Measurements from ENCODE around the gene ABTB1. TPM values are rescaled to one million over a fixed set of nuclear protein-coding genes. Genes with fewer than 3 reads are reported as not detected.

The ABTB1 gene
- total RNA-seq, 2 experiments from 2014 or later, result 4.4 to 14.5 TPM

DNA sequence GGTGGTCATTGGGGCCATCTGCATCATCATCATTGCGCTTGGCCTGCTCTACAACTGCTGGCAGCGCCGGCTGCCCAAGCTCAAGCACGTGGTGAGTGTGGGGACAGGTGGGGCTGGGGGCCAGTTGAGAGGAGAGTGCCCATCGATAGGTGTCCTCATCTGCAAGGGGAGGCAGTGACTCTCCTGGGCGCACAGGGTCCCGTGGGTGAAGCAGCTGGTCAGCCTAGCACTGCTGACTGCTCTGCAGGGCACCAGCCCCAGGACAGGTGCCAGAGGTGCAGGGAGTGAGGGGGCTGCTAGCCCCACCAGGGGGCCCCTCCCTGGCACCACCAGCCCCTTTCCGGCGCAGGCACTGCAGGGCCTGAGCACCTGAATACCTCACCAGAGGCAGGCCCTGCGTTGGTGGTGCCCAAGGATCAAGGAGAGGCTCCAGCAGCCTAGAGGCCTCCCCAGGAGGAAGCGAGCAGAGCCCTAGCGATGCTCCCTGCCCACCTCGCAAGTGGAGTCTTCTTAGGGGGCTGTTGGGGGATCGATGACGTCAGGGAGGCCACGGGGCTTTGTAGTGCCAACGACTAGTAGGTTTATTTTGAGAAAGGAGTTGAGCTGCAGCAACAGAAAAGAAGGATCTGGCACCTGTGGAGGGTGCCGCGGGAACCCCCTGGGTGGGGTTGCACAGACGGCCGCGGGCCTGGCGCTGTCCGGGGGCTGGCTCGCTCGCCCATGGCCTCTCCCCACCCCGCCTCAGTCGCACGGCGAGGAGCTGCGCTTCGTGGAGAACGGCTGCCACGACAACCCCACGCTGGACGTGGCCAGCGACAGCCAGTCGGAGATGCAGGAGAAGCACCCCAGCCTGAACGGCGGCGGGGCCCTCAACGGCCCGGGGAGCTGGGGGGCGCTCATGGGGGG, 976 bp upstream of the ABTB1 start:
- Histone ChIP-seq H3K9me2 (ENCODE audit: insufficient read depth, low read length) (no peaks in the 10 kb centered on the region), H3K9me3 (ENCODE audit: low read length) (no peaks in the 10 kb centered on the region), H3K4me3 (ENCODE audit: low read depth, low read length, poor library complexity, severe bottlenecking) (peak overlapping the region; percentile 84), H4K20me1 (ENCODE audit: insufficient read depth, low read length) (no peaks in the 10 kb centered on the region), H3K4me1 (ENCODE audit: insufficient read depth, low read length, poor library complexity, severe bottlenecking) (peaks cover 24% of the 10 kb centered on the region), H3K36me3 (ENCODE audit: insufficient read depth, low read length) (no peaks in the 10 kb centered on the region), H3K79me2 (ENCODE audit: insufficient read depth, low read depth, low read length) (no peaks in the 10 kb centered on the region), H3K27ac (ENCODE audit: low read depth, low read length, poor library complexity, severe bottlenecking) (peak overlapping the region; percentile 51), H3K4me2 (ENCODE audit: low read length) (peak overlapping the region; percentile 95), H2AFZ (ENCODE audit: low read length) (peak overlapping the region; percentile 82; the same call in 1 of the 2 replicates)
- POLR2A ChIA-PET, result interaction anchor here (0.6 to 1.2 kb wide), 2 partner anchors 74 to 131 kb away, joined by 3 to 5 read pairs; partner anchors contain the start of gene MCM2
- CTCF ChIA-PET (ENCODE audit: unreplicated experiment), result no interaction called here
- peak; percentile 33 for DNase-seq (ENCODE audit: low spot score)
- intact Hi-C loops (cut with micrococcal nuclease; ENCODE audit: unreplicated experiment), result loop anchor here (2.0 to 5.0 kb wide), 3 partner anchors 65 to 94 kb away; partner anchors contain the start of gene MCM2
- BruUV-seq (replicated peaks), result no TSS peak
- TF ChIP-seq, protein P1, sequence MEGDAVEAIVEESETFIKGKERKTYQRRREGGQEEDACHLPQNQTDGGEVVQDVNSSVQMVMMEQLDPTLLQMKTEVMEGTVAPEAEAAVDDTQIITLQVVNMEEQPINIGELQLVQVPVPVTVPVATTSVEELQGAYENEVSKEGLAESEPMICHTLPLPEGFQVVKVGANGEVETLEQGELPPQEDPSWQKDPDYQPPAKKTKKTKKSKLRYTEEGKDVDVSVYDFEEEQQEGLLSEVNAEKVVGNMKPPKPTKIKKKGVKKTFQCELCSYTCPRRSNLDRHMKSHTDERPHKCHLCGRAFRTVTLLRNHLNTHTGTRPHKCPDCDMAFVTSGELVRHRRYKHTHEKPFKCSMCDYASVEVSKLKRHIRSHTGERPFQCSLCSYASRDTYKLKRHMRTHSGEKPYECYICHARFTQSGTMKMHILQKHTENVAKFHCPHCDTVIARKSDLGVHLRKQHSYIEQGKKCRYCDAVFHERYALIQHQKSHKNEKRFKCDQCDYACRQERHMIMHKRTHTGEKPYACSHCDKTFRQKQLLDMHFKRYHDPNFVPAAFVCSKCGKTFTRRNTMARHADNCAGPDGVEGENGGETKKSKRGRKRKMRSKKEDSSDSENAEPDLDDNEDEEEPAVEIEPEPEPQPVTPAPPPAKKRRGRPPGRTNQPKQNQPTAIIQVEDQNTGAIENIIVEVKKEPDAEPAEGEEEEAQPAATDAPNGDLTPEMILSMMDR (conservative IDR thresholded peaks at IDR 0.05; ENCODE audit: low read length), result peak; percentile 22; the same call in 1 of the 2 replicates
- TF ChIP-seq EZH2phosphoT487 (IDR thresholded peaks at IDR 0.05; ENCODE audit: borderline replicate concordance, low read depth, low read length), result no peak

DNA sequence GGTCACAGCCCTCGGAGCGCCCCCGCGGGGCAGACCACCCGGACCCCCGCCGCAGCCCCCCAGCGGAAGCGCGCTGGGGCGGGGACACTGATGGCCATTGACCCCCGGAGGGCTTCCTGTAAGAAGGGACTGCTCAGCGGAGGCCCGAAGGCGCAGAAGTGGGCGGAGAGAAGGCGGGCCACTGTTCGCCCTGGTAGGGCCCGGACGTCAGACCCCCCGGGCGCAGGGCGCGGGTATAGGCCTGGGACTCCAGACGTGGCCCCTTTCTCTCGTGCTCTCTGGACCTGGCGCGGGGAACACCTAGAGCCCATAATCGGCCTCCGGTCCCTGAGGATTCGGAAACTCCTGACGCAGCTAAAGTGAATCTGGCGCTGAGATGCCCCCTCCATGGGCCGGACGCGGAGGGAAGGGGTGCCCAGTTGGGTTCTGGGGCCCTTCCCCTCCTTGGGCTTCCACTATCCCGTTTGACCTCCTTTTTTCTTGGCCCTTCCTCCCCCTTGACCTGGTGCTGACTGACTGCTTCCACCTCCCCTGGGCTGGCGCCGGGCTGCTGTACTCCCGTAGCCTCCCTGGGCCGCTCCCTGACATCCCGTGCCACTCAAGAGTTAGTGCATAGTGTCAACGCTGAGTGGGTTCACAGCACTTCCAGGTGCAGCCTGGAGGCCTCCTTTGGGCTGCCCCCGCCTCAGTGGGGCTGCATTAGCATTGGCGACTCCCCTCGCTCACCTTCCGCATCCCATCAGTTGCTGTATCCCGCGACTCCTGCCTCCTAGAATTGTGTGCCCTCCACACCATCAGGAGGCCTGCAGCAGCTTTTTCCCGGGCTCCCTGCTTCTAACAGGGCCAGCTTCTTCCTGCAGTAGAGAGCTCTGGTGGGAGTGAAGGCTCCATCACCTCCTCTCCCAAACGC, 694 bp downstream of the ABTB1 start:
- ChIA-PET CTCF (ENCODE audit: unreplicated experiment) (no interaction called here), POLR2A (no interaction called here)
- TF ChIP-seq, protein P1 (conservative IDR thresholded peaks at IDR 0.05; ENCODE audit: low read length), result no peak
- TF ChIP-seq EZH2phosphoT487 (IDR thresholded peaks at IDR 0.05; ENCODE audit: borderline replicate concordance, low read depth, low read length), result no peak
- peaks cover 24% of the 10 kb centered on the region for H3K4me1 ChIP-seq (ENCODE audit: insufficient read depth, low read length, poor library complexity, severe bottlenecking)
- peak overlapping the region; percentile 90 for H2AFZ ChIP-seq (ENCODE audit: low read length)
- peak; percentile 54 for DNase-seq (ENCODE audit: low spot score)
- H3K4me3 ChIP-seq (ENCODE audit: low read depth, low read length, poor library complexity, severe bottlenecking), result peak overlapping the region; percentile 90
- H3K79me2 ChIP-seq (ENCODE audit: insufficient read depth, low read depth, low read length), result no peaks in the 10 kb centered on the region
- no peaks in the 10 kb centered on the region for H4K20me1 ChIP-seq (ENCODE audit: insufficient read depth, low read length)
- H3K9me2 ChIP-seq (ENCODE audit: insufficient read depth, low read length), result no peaks in the 10 kb centered on the region
- H3K4me2 ChIP-seq (ENCODE audit: low read length), result peak overlapping the region; percentile 82
- intact Hi-C loops (cut with micrococcal nuclease; ENCODE audit: unreplicated experiment), result loop anchor here (2.0 to 5.0 kb wide), 3 partner anchors 63 to 96 kb away; partner anchors contain the start of gene MCM2
- peak overlapping the region; percentile 41 for H3K27ac ChIP-seq (ENCODE audit: low read depth, low read length, poor library complexity, severe bottlenecking)
- no peaks in the 10 kb centered on the region for H3K36me3 ChIP-seq (ENCODE audit: insufficient read depth, low read length)
- H3K9me3 ChIP-seq (ENCODE audit: low read length), result no peaks in the 10 kb centered on the region
- BruUV-seq (replicated peaks), result no TSS peak

All from OCI-LY7 (cell line).